PFSK-1 (cell line): ENCODE results near the gene ANKS1B.

Source experiments
- POLR2AphosphoS5 ChIP-seq: IDR thresholded peaks from 2 replicates; pipeline ENCODE4 v1.6.1; 2012; ENCODE audit warnings: low read depth, mild to moderate bottlenecking, control low read depth, low read length, moderate library complexity
- TF ChIP-seq, protein P1 (sequence below), 2 experiments: IDR thresholded peaks; 2 replicates each; pipeline versions ENCODE4 v1.6.1 to v1.8.0; 2011 to 2012; ENCODE audit warnings: low read depth in 2 of 2, low read length in 2 of 2, control low read depth in 1 of 2, inconsistent platforms in 1 of 2, mild to moderate bottlenecking in 1 of 2, moderate library complexity in 1 of 2; ENCODE audit not compliant: insufficient read depth in 1 of 2

DNA sequence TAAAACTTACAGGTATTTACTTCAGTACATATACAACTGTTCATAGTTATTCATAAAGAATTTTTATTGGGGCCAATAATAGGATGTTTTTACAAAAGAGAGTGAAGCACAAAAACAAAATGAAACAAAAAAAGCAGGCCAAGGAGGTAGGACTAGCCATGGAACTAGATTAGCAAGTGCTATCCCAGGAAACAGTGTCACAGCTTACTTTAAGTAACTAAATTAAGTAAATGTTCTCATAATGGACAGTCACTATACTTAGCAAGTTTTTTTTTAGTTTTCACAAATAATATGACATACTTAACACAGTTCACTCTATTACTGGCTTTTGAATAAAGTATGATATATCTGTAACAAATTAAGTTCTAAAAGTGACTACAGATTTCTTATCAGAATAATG is 213.1 kb downstream of the ANKS1B start:
- TF ChIP-seq, protein P1, sequence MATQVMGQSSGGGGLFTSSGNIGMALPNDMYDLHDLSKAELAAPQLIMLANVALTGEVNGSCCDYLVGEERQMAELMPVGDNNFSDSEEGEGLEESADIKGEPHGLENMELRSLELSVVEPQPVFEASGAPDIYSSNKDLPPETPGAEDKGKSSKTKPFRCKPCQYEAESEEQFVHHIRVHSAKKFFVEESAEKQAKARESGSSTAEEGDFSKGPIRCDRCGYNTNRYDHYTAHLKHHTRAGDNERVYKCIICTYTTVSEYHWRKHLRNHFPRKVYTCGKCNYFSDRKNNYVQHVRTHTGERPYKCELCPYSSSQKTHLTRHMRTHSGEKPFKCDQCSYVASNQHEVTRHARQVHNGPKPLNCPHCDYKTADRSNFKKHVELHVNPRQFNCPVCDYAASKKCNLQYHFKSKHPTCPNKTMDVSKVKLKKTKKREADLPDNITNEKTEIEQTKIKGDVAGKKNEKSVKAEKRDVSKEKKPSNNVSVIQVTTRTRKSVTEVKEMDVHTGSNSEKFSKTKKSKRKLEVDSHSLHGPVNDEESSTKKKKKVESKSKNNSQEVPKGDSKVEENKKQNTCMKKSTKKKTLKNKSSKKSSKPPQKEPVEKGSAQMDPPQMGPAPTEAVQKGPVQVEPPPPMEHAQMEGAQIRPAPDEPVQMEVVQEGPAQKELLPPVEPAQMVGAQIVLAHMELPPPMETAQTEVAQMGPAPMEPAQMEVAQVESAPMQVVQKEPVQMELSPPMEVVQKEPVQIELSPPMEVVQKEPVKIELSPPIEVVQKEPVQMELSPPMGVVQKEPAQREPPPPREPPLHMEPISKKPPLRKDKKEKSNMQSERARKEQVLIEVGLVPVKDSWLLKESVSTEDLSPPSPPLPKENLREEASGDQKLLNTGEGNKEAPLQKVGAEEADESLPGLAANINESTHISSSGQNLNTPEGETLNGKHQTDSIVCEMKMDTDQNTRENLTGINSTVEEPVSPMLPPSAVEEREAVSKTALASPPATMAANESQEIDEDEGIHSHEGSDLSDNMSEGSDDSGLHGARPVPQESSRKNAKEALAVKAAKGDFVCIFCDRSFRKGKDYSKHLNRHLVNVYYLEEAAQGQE (IDR thresholded peaks at IDR 0.05; ENCODE audit: insufficient read depth in 1 of 2, low read depth in 2 of 2, low read length in 2 of 2): no peak
- no peak for TF ChIP-seq POLR2AphosphoS5
